ENCODE results near the gene CARS1. TPM values are rescaled to one million over a fixed set of nuclear protein-coding genes. Genes with fewer than 3 reads are reported as not detected.
A peak's percentile ranks its signal among the peaks of the same experiment; 100 is the strongest.
"Not testable (repeated sequence)": the region's sequence is repeated elsewhere in the genome, so short reads cannot be mapped to it uniquely, and the experiment has no call there.

Gene CARS1
- total RNA-seq, 4 donors from 2014 or later = 29.3 to 50.4 (median 36.4) TPM

DNA sequence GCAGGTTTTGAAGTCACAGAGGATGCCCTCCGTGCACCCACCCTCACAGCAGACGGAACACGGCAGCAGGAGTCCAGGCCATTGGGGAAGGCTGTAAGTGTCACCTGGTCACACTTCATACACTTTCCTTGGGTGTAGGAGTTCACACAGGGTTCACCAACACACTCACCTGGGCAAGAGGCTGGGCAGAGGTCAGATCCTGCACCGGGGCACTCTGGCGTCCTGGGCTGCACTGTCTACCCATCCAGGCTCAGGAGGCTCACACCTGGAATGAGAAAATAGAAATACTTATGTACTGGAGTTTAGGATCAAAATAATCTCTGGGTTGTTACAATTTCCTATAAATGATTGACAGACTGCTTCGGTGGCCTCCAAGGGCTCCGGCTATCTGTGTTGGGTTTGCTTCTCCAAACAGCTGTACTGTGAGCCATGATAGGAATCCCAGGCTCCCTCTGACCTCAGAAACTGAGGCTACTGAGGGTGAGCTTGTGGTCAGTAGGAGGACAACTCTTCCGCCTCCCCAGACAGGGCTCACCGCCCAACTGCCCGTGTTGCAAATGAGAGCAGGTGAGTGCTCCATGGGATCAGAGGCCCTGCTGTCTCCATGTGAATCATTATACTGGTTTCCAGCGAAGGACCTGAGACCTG is 20.1 kb upstream of the CARS1 start:
- 90 to 91% methylated on average over 8 to 10 of the region's 11 CpGs for WGBS, 2 donors
- no peak for DNase-seq (ENCODE audit: low spot score in 2 of 2)
- Histone ChIP-seq H3K4me1 (peaks cover 0 to 9% (median 0%) of the 10 kb centered on the region in 4 donors), H3K36me3 (no peaks in the 10 kb centered on the region), H3K9me3 (no peaks in the 10 kb centered on the region), H3K27me3 (no peaks in the 10 kb centered on the region), H3K27ac (no peak overlapping the region), H3K4me3 (no peak overlapping the region)
- TF ChIP-seq POLR2A (IDR thresholded peaks at IDR 0.05) = no peak
- TF ChIP-seq, protein P1, sequence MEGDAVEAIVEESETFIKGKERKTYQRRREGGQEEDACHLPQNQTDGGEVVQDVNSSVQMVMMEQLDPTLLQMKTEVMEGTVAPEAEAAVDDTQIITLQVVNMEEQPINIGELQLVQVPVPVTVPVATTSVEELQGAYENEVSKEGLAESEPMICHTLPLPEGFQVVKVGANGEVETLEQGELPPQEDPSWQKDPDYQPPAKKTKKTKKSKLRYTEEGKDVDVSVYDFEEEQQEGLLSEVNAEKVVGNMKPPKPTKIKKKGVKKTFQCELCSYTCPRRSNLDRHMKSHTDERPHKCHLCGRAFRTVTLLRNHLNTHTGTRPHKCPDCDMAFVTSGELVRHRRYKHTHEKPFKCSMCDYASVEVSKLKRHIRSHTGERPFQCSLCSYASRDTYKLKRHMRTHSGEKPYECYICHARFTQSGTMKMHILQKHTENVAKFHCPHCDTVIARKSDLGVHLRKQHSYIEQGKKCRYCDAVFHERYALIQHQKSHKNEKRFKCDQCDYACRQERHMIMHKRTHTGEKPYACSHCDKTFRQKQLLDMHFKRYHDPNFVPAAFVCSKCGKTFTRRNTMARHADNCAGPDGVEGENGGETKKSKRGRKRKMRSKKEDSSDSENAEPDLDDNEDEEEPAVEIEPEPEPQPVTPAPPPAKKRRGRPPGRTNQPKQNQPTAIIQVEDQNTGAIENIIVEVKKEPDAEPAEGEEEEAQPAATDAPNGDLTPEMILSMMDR (IDR thresholded peaks at IDR 0.05) = no peak
- no peak for TF ChIP-seq EP300 (IDR thresholded peaks at IDR 0.05)

- 68 to 81% methylated on average over 6 to 8 of the region's 8 CpGs for whole genome bisulfite sequencing, 2 donors
- peaks cover 0 to 9% (median 0%) of the 10 kb centered on the region in 4 donors for H3K4me1 ChIP-seq
- H3K9me3 ChIP-seq = no peaks in the 10 kb centered on the region
- TF ChIP-seq, protein P1 (IDR thresholded peaks at IDR 0.05) = no peak
- no peak for TF ChIP-seq EP300 (IDR thresholded peaks at IDR 0.05)
- TF ChIP-seq POLR2A (IDR thresholded peaks at IDR 0.05) = no peak
- DNase-seq (ENCODE audit: low spot score in 2 of 2) = no peak
- no peak overlapping the region for H3K4me3 ChIP-seq
- no peaks in the 10 kb centered on the region for H3K36me3 ChIP-seq
- H3K27me3 ChIP-seq = no peaks in the 10 kb centered on the region
- H3K27ac ChIP-seq = no peak overlapping the region
These were observed 17.8 kb upstream of the CARS1 start for GRCh38 chr11:3074912-3075589.

DNA sequence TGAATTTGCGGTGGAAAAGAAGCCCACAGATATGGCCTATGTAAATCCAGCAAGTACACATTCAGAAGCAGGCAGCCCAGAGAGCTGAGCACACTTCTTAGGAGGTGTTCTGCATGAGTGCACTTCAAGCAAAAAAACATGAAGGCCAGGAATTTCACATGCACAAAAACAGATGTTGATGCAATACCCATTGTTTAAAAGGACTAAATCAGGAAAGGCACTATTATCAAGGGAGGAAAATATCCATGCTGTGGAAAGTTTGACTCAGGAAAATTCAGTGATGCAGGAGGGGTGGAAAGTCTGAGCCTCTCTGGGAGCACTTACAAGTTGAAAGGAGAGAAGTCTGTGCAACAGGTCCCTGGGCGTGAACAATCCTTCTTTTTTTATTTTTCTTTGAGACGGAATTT is 15.8 kb upstream of the CARS1 start:
- Histone ChIP-seq H3K9me3 (no peaks in the 10 kb centered on the region), H3K27ac (peak overlapping the region in 2 of 4 donors; percentile 59 to 63), H3K4me1 (peaks cover 0 to 9% (median 0%) of the 10 kb centered on the region in 4 donors), H3K4me3 (no peak overlapping the region), H3K27me3 (no peaks in the 10 kb centered on the region), H3K36me3 (no peaks in the 10 kb centered on the region)
- DNase-seq (ENCODE audit: low spot score in 2 of 2) = peak in 1 of 2 donors; percentile 43
- TF ChIP-seq, protein P1 (IDR thresholded peaks at IDR 0.05) = no peak
- TF ChIP-seq POLR2A (IDR thresholded peaks at IDR 0.05) (no peak), EP300 (IDR thresholded peaks at IDR 0.05) (peak; percentile 42 to 91)
- 53 to 69% methylated on average over 3 of the region's 3 CpGs for WGBS, 2 donors

- no peak overlapping the region for H3K4me3 ChIP-seq
- peaks cover 0 to 9% (median 0%) of the 10 kb centered on the region in 4 donors for H3K4me1 ChIP-seq
- DNase-seq (ENCODE audit: low spot score in 2 of 2) = no peak
- H3K27me3 ChIP-seq = no peaks in the 10 kb centered on the region
- no peaks in the 10 kb centered on the region for H3K36me3 ChIP-seq
- WGBS, 2 donors = 80 to 82% methylated on average over 7 to 8 of the region's 8 CpGs
- no peaks in the 10 kb centered on the region for H3K9me3 ChIP-seq
- TF ChIP-seq, protein P1 (IDR thresholded peaks at IDR 0.05) = no peak
- TF ChIP-seq EP300 (IDR thresholded peaks at IDR 0.05) = no peak
- no peak overlapping the region for H3K27ac ChIP-seq
These were observed 12.2 kb upstream of the CARS1 start for GRCh38 chr11:3069425-3069824.

- WGBS, 2 donors = 95 to 100% methylated on average over 3 of the region's 3 CpGs
- H3K9me3 ChIP-seq; H3K27ac ChIP-seq; H3K4me3 ChIP-seq; H3K4me1 ChIP-seq; DNase-seq (ENCODE audit: low spot score in 2 of 2); H3K27me3 ChIP-seq; H3K36me3 ChIP-seq: not testable (repeated sequence)
These were observed 9.1 kb upstream of the CARS1 start for GRCh38 chr11:3066308-3066707.

- not testable (repeated sequence) for H3K4me3 ChIP-seq; H3K27ac ChIP-seq; DNase-seq (ENCODE audit: low spot score in 2 of 2); H3K4me1 ChIP-seq; H3K9me3 ChIP-seq; H3K36me3 ChIP-seq; H3K27me3 ChIP-seq
- 82% methylated on average over 6 of the region's 6 CpGs for WGBS, 2 donors
These were observed 7.5 kb upstream of the CARS1 start for GRCh38 chr11:3064709-3065108.

GRCh38 chr11:3063876-3064275 is 6.7 kb upstream of the CARS1 start:
- H3K27ac ChIP-seq; H3K36me3 ChIP-seq; H3K27me3 ChIP-seq; H3K4me3 ChIP-seq; H3K9me3 ChIP-seq; H3K4me1 ChIP-seq; DNase-seq (ENCODE audit: low spot score in 2 of 2): not testable (repeated sequence)
- 48 to 51% methylated on average over 8 of the region's 8 CpGs for WGBS, 2 donors

DNA sequence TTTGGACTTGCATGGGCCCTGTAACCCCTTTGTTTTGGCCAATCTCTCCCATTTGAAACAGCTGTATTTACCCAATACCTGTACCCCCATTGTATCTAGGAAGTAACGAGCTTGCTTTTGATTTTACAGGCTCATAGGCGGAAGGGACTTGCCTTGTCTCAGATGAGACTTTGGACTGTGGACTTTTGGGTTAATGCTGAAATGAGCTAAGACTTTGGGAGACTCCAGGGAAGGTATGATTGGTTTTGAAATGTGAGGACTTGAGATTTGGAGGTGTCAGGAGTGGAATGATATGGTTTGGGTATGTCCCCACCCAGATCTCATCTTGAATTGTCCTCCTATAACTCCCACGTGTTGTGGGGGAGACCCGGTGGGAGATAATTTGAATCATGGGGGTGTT is 6.2 kb upstream of the CARS1 start:
- not testable (repeated sequence) for H3K4me3 ChIP-seq; H3K36me3 ChIP-seq; H3K4me1 ChIP-seq; H3K9me3 ChIP-seq; DNase-seq (ENCODE audit: low spot score in 2 of 2); H3K27ac ChIP-seq; H3K27me3 ChIP-seq
- WGBS, 2 donors = 85 to 86% methylated on average over 4 of the region's 4 CpGs

Data from tibial nerve (tissue), 4 donors.